GM19193 (cell line): ENCODE measurements around the gene NIT1.

Source experiments
- POLR2A ChIP-seq: IDR thresholded peaks from 4 replicates; pipeline ENCODE4 v1.6.1; 2011; ENCODE audit not compliant: insufficient read depth, insufficient read length; ENCODE audit errors: extremely low read depth

The NIT1 gene

GRCh38 chr1:161091796-161092507 lies 26.0 kb upstream of the NIT1 start:
- no peak for TF ChIP-seq POLR2A

- TF ChIP-seq POLR2A: no peak
These were observed 25.3 kb upstream of the NIT1 start for GRCh38 chr1:161092621-161093028.

GRCh38 chr1:161094481-161094880 lies 23.4 kb upstream of the NIT1 start:
- no peak for TF ChIP-seq POLR2A

- no peak for TF ChIP-seq POLR2A
These were observed 22.7 kb upstream of the NIT1 start for GRCh38 chr1:161095230-161095629.

GRCh38 chr1:161096015-161096414 lies 21.9 kb upstream of the NIT1 start:
- TF ChIP-seq POLR2A: no peak

GRCh38 chr1:161096530-161096929 lies 21.4 kb upstream of the NIT1 start:
- no peak for TF ChIP-seq POLR2A

GRCh38 chr1:161098210-161099068 lies 19.5 kb upstream of the NIT1 start, which contains the start of gene KLHDC9:
KLHDC9 (plus strand) TSS chr1:161098361; CDS start chr1:161098536, 175 bp downstream.
- peak; percentile 26 for TF ChIP-seq POLR2A

- no peak for TF ChIP-seq POLR2A
These were observed 18.7 kb upstream of the NIT1 start for GRCh38 chr1:161099090-161099802.

GRCh38 chr1:161100556-161100955 lies 17.3 kb upstream of the NIT1 start:
- TF ChIP-seq POLR2A: no peak

- TF ChIP-seq POLR2A: no peak
These were observed 11.5 kb upstream of the NIT1 start for GRCh38 chr1:161106431-161106830.

GRCh38 chr1:161111117-161111516 lies 6.8 kb upstream of the NIT1 start:
- TF ChIP-seq POLR2A: no peak

GRCh38 chr1:161111527-161111926 lies 6.4 kb upstream of the NIT1 start:
- no peak for TF ChIP-seq POLR2A

GRCh38 chr1:161113915-161114314 lies 4.0 kb upstream of the NIT1 start:
- TF ChIP-seq POLR2A: no peak

- no peak for TF ChIP-seq POLR2A
These were observed 3.3 kb upstream of the NIT1 start for GRCh38 chr1:161114556-161114955.

- TF ChIP-seq POLR2A: no peak
These were observed 2.7 kb upstream of the NIT1 start for GRCh38 chr1:161115132-161115711.
